ENCODE results near the gene NTN1. TPM values are rescaled to one million over a fixed set of nuclear protein-coding genes. Genes with fewer than 3 reads are reported as not detected.

NTN1 gene
- total and polyA plus RNA-seq, 3 donors from 2014 or later: 4.8 to 8.8 (median 7.6) TPM

DNA sequence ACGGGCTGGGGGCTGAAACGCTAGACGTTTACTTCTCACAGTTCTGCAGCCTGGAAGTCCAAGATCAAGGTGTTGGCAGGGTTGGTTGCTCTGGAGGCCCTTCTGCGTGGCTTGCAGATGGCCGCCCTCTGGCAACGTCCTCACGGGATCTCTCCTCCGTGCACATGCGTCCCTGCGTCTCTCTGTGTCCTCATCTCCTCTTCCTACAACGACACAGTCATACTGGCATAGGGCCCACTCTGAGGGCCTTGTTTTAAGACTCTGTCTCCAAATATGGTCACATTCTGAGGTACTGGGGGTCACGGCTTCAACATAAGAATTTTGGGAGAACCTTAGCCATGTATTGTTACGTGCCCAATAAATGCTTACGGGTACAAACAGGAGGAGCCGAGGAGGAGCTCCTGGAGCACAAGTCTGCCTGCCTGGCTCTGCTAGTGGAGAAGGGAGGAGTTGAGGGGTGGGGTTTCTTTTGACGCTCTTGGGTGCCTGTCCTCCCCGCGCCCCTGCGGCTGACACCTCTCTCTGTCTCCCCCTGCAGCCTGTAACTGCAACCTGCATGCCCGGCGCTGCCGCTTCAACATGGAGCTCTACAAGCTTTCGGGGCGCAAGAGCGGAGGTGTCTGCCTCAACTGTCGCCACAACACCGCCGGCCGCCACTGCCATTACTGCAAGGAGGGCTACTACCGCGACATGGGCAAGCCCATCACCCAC, 141.1 kb downstream of the NTN1 start:
- H3K9me3 ChIP-seq: no peaks in the 10 kb centered on the region
- no peaks in the 10 kb centered on the region for H3K36me3 ChIP-seq (ENCODE audit: low read depth, missing control alignments)
- TF ChIP-seq POLR2A (IDR thresholded peaks at IDR 0.05) (no peak), CTCF (IDR thresholded peaks at IDR 0.05) (no peak)
- DNase-seq: no peak
- no peak overlapping the region for H3K4me3 ChIP-seq
- intact Hi-C loops (cut with DNase I; ENCODE audit: low total_unique reads): no loop called here
- WGBS, 2 donors: 86 to 91% methylated on average over 29 to 31 of the region's 31 CpGs
- H3K27me3 ChIP-seq: no peaks in the 10 kb centered on the region
- no peak overlapping the region for H3K27ac ChIP-seq
- no peaks in the 10 kb centered on the region for H3K4me1 ChIP-seq

- Histone ChIP-seq H3K36me3 (ENCODE audit: low read depth, missing control alignments) (no peaks in the 10 kb centered on the region), H3K4me1 (no peaks in the 10 kb centered on the region), H3K27me3 (no peaks in the 10 kb centered on the region), H3K9me3 (no peaks in the 10 kb centered on the region), H3K4me3 (no peak overlapping the region), H3K27ac (no peak overlapping the region)
- DNase-seq: no peak
- intact Hi-C loops (cut with DNase I; ENCODE audit: low total_unique reads): no loop called here
- TF ChIP-seq POLR2A (IDR thresholded peaks at IDR 0.05) (no peak), CTCF (IDR thresholded peaks at IDR 0.05) (no peak)
- 84 to 90% methylated on average over 7 to 9 of the region's 9 CpGs for WGBS, 2 donors
Observed at GRCh38 chr17:9166788-9167187, 145.5 kb downstream of the NTN1 start.

GRCh38 chr17:9167379-9167778, 146.1 kb downstream of the NTN1 start:
- H3K27ac ChIP-seq: no peak overlapping the region
- intact Hi-C loops (cut with DNase I; ENCODE audit: low total_unique reads): no loop called here

GRCh38 chr17:9169116-9169515, 147.8 kb downstream of the NTN1 start:
- WGBS, 2 donors: 91 to 95% methylated on average over 3 of the region's 3 CpGs
- intact Hi-C loops (cut with DNase I; ENCODE audit: low total_unique reads): no loop called here
- no peak for DNase-seq
- Histone ChIP-seq H3K27ac (no peak overlapping the region), H3K36me3 (ENCODE audit: low read depth, missing control alignments) (no peaks in the 10 kb centered on the region), H3K4me1 (no peaks in the 10 kb centered on the region), H3K4me3 (no peak overlapping the region), H3K9me3 (no peaks in the 10 kb centered on the region), H3K27me3 (no peaks in the 10 kb centered on the region)
- TF ChIP-seq CTCF (IDR thresholded peaks at IDR 0.05) (no peak), POLR2A (IDR thresholded peaks at IDR 0.05) (no peak)

More at GRCh38 chr17:9167379-9167778, 146.1 kb downstream of the NTN1 start:
- Histone ChIP-seq H3K4me1 (no peaks in the 10 kb centered on the region), H3K36me3 (ENCODE audit: low read depth, missing control alignments) (no peaks in the 10 kb centered on the region), H3K27me3 (no peaks in the 10 kb centered on the region), H3K4me3 (no peak overlapping the region), H3K9me3 (no peaks in the 10 kb centered on the region)
- WGBS, 2 donors: 75 to 84% methylated on average over 6 of the region's 6 CpGs
- TF ChIP-seq CTCF (IDR thresholded peaks at IDR 0.05) (no peak), POLR2A (IDR thresholded peaks at IDR 0.05) (no peak)
- no peak for DNase-seq

- H3K27ac ChIP-seq: no peak overlapping the region
- 84 to 88% methylated on average over 3 to 4 of the region's 4 CpGs for WGBS, 2 donors
- no peak overlapping the region for H3K4me3 ChIP-seq
- H3K27me3 ChIP-seq: no peaks in the 10 kb centered on the region
- no peak for TF ChIP-seq POLR2A (IDR thresholded peaks at IDR 0.05)
- no peak for TF ChIP-seq CTCF (IDR thresholded peaks at IDR 0.05)
- H3K4me1 ChIP-seq: no peaks in the 10 kb centered on the region
- H3K9me3 ChIP-seq: no peaks in the 10 kb centered on the region
- no peak for DNase-seq
- no peaks in the 10 kb centered on the region for H3K36me3 ChIP-seq (ENCODE audit: low read depth, missing control alignments)
- intact Hi-C loops (cut with DNase I; ENCODE audit: low total_unique reads): no loop called here
Observed at GRCh38 chr17:9170336-9170735, 149.0 kb downstream of the NTN1 start.

Measured in testis (tissue), 3 donors.